HEK293T (cell line): ENCODE results near the gene SLC10A7.

Experiments used
- FOXA1 ChIP-seq: fragments of 450-650 bp; IDR thresholded peaks from 2 replicates; pipeline ENCODE4 v1.6.1; 2016; ENCODE audit warnings: mild to moderate bottlenecking
- FOXM1 ChIP-seq: fragments of 450-650 bp; IDR thresholded peaks from 2 replicates; pipeline ENCODE4 v1.6.1; 2017; ENCODE audit warnings: mild to moderate bottlenecking, borderline replicate concordance
- HDGF ChIP-seq: fragments of 450-650 bp; IDR thresholded peaks from 2 replicates; pipeline ENCODE4 v1.6.1; 2017; ENCODE audit warnings: antibody characterized with exemption, borderline replicate concordance
- LEF1 ChIP-seq: fragments of 450-650 bp; IDR thresholded peaks from 2 replicates; pipeline ENCODE4 v1.6.1; 2017; ENCODE audit warnings: mild to moderate bottlenecking, borderline replicate concordance
- NFRKB ChIP-seq: fragments of 450-650 bp; IDR thresholded peaks from 2 replicates; pipeline ENCODE4 v1.6.1; 2016; ENCODE audit warnings: mild to moderate bottlenecking, moderate library complexity
- SP1 ChIP-seq: fragments of 450-650 bp; IDR thresholded peaks from 2 replicates; pipeline ENCODE4 v1.6.1; 2017
- SUZ12 ChIP-seq: fragments of 450-650 bp; IDR thresholded peaks from 2 replicates; pipeline ENCODE4 v1.6.1; 2016; ENCODE audit warnings: mild to moderate bottlenecking
- TARDBP ChIP-seq: fragments of 450-650 bp; IDR thresholded peaks from 2 replicates; pipeline ENCODE4 v1.6.1; 2016

- TF ChIP-seq FOXM1 (no peak), FOXA1 (no peak), TARDBP (no peak), SP1 (no peak), NFRKB (no peak), HDGF (no peak), SUZ12 (no peak), LEF1 (no peak)
These were observed 23.4 kb downstream of the SLC10A7 start for GRCh38 chr4:146498291-146498690.
